ENCODE data around the gene GAREM1. TPM values are rescaled to one million over a fixed set of nuclear protein-coding genes. Genes with fewer than 3 reads are reported as not detected.

GAREM1 gene
- total and polyA plus RNA-seq, 9 of the 15 experiments (the other 6 are each of a cell fraction or from before 2014, with no cell fraction given) = 0.03 to 0.33 (median 0.07) TPM; not detected in 1

GRCh38 chr18:32511147-32511546 lies 40.5 kb upstream of the GAREM1 start:
- H4K20me1 ChIP-seq (replicated peaks; ENCODE audit: control insufficient read depth, insufficient read depth, low read length) = no peaks in the 10 kb centered on the region
- no peaks in the 10 kb centered on the region for H3K27me3 ChIP-seq (ENCODE audit: control insufficient read depth in 2 of 2, insufficient read depth in 2 of 2, low read length in 2 of 2)
- DNase-seq (ENCODE audit: extremely low read depth in 1 of 4, low spot score in 3 of 4) (no peak), FAIRE-seq (no peak), ATAC-seq (no peak)
- H3K79me2 ChIP-seq (ENCODE audit: control insufficient read depth, insufficient read depth, low read length) = no peaks in the 10 kb centered on the region
- no TSS peak for BruUV-seq (replicated peaks)
- H3K4me3 ChIP-seq = no peak overlapping the region
- no peaks in the 10 kb centered on the region for H3K36me3 ChIP-seq (ENCODE audit: control insufficient read depth, insufficient read depth, low read length)
- intact Hi-C loops (cut with micrococcal nuclease) = no loop called here
- no peak overlapping the region for H2AFZ ChIP-seq (ENCODE audit: low read depth, low read length)
- H3K9ac ChIP-seq (ENCODE audit: insufficient read depth in 1 of 2, low read depth in 2 of 2, low read length in 2 of 2) = no peak overlapping the region
- H3K9me3 ChIP-seq (replicated peaks; ENCODE audit: control insufficient read depth, insufficient read depth, low read depth, low read length) = no peaks in the 10 kb centered on the region
- in situ Hi-C loops (cut with MboI) = no loop called here
- POLR2A ChIA-PET = no interaction called here
- H3K4me1 ChIP-seq (replicated peaks in 1 of 2; ENCODE audit: control insufficient read depth in 2 of 2, insufficient read depth in 2 of 2, low read length in 2 of 2) = no peaks in the 10 kb centered on the region
- no peak overlapping the region for H3K4me2 ChIP-seq (ENCODE audit: insufficient read depth, low read length)
- no peaks in the 10 kb centered on the region for H3K9me1 ChIP-seq (ENCODE audit: control insufficient read depth, insufficient read depth, low read length)
- TF ChIP-seq CREBBP (IDR thresholded peaks at IDR 0.05; ENCODE audit: low read depth, low read length) = no peak
- TF ChIP-seq HCFC1 (IDR thresholded peaks at IDR 0.05; ENCODE audit: low read depth, low read length) = no peak
- TF ChIP-seq ZNF232 (CRISPR knock-in tag; IDR thresholded peaks at IDR 0.05) = no peak
- TF ChIP-seq ATF3 (IDR thresholded peaks at IDR 0.05) = no peak
- TF ChIP-seq ATF3 (CRISPR knock-in tag; conservative IDR thresholded peaks at IDR 0.05) = no peak
- TF ChIP-seq ZNF324 (CRISPR knock-in tag; IDR thresholded peaks at IDR 0.05) = no peak
- no peak for TF ChIP-seq FOS (IDR thresholded peaks at IDR 0.05; ENCODE audit: extremely low read depth, insufficient read length)
- TF ChIP-seq TBP (optimal IDR thresholded peaks at IDR 0.05; ENCODE audit: low read depth, low read length) = no peak
- no peak for TF ChIP-seq C11orf30 (IDR thresholded peaks at IDR 0.05; ENCODE audit: low read depth)
- TF ChIP-seq SMC3 (conservative IDR thresholded peaks at IDR 0.05; ENCODE audit: insufficient read depth, low read depth, low read length) = no peak
- no peak for TF ChIP-seq ZNF644 (tag; IDR thresholded peaks at IDR 0.05; ENCODE audit: low read depth)
- CTCF ChIA-PET (ENCODE audit: low intra/inter-chr PET ratio) = no interaction called here
- 1% methylated on average over 7 of the region's 7 CpGs for WGBS (ENCODE audit: insufficient coverage, low coverage, missing lambda C conversion rate)
- H3K27ac ChIP-seq (ENCODE audit: extremely low read depth, low read depth, low read length) = no peak overlapping the region
